HCT116 (cell line): ENCODE data around the gene C1orf35. TPM values are rescaled to one million over a fixed set of nuclear protein-coding genes. Genes with fewer than 3 reads are reported as not detected.

Experiments used
- ATAC-seq: fragments of 200-7000 bp; cut with Tn5 transposase; 2 replicates; pipeline ENCODE4 v1.9.1; 2020; ENCODE audit warnings: mild to moderate bottlenecking, moderate library complexity
- BruUV-seq: library from RNA; stranded (reverse); fragments of 400-500 nt; replicated peaks from 2 replicates; lab custom pipeline; 2021; lab: Mats Ljungman, UMichigan
- CTCF ChIA-PET: fragments of 300-600 bp; sonication (Branson Sonifier 250); formaldehyde crosslinking; loops from one replicate; lab custom pipeline; 2021; ENCODE audit warnings: antibody characterized with exemption; lab: Charles Lee
- POLR2A ChIA-PET: fragments of 300-600, 350-600 bp; sonication (Branson Sonifier 250); formaldehyde crosslinking; loops from one replicate; lab custom pipeline; 2021; ENCODE audit warnings: antibody characterized with exemption; lab: Charles Lee
- RAD21 ChIA-PET, 2 experiments: fragments of 300-600 bp; sonication (Branson Sonifier 250); formaldehyde crosslinking; loops; one replicate each; lab custom pipeline; 2023; ENCODE audit warnings: low total read pairs in 2 of 2; ENCODE audit not compliant: uncharacterized antibody in 2 of 2, unreplicated experiment in 2 of 2, low non-redundant PET in 1 of 2; lab: Charles Lee
- DNase-seq: peaks from one replicate; pipeline ENCODE4 v3.0.0-alpha.2; 2010; ENCODE audit warnings: low read depth, low spot score
- H2AFZ ChIP-seq: fragments of 200-600 bp; shearing (Covaris generic), sonication (generic); 2 replicates; pipeline ENCODE4 v1.6.1; 2017; ENCODE audit warnings: low read depth, mixed run types, mixed read lengths, antibody characterized with exemption, low read length; ENCODE audit not compliant: poor library complexity, severe bottlenecking
- H3K27ac ChIP-seq: 2 replicates; pipeline ENCODE4 v1.5.1; 2012; ENCODE audit warnings: low read depth, low read length
- H3K27me3 ChIP-seq: fragments of 200-600 bp; sonication (generic); 2 replicates; pipeline ENCODE4 v1.6.1; 2016; ENCODE audit warnings: mixed run types, low read length, mixed read lengths; ENCODE audit not compliant: insufficient read depth
- H3K36me3 ChIP-seq, 2 experiments: fragments of 200-500 bp in 1 of 2; fragments of 200-600 bp in 1 of 2; sonication (Bioruptor generic) in 1 of 2; sonication (generic) in 1 of 2; 2 replicates each; pipeline versions ENCODE4 v1.5.1 to v1.6.1; 2014 to 2016; ENCODE audit warnings: low read length in 2 of 2, inconsistent platforms in 1 of 2, mixed read lengths in 1 of 2, mixed run types in 1 of 2; ENCODE audit not compliant: insufficient read depth in 2 of 2, control insufficient read depth in 1 of 2
- H3K4me1 ChIP-seq, 2 experiments: fragments of 200-600 bp in 1 of 2; sonication (generic) in 1 of 2; 2 replicates each; pipeline versions ENCODE4 v1.5.1 to v1.6.1; 2012 to 2017; ENCODE audit warnings: low read length in 2 of 2, inconsistent platforms in 1 of 2, mild to moderate bottlenecking in 1 of 2, mixed read lengths in 1 of 2, mixed run types in 1 of 2, moderate library complexity in 1 of 2; ENCODE audit not compliant: insufficient read depth in 2 of 2, control insufficient read depth in 1 of 2
- H3K4me2 ChIP-seq: fragments of 200-600 bp; sonication (generic); 2 replicates; pipeline ENCODE4 v1.6.1; 2017; ENCODE audit warnings: mixed run types, low read length, mixed read lengths
- H3K4me3 ChIP-seq, 2 experiments: fragments of 200-600 bp in 1 of 2; sonication (generic) in 1 of 2; replicated peaks in 1 of 2; 2 replicates each; pipeline ENCODE4 v1.5.1; 2011 to 2016; ENCODE audit warnings: low read length in 2 of 2, control low read depth in 1 of 2, low read depth in 1 of 2, mild to moderate bottlenecking in 1 of 2, mixed read lengths in 1 of 2, mixed run types in 1 of 2
- H3K79me2 ChIP-seq: fragments of 200-600 bp; sonication (generic); 2 replicates; pipeline ENCODE4 v1.6.1; 2017; ENCODE audit warnings: mild to moderate bottlenecking, mixed run types, low read length, moderate library complexity, mixed read lengths; ENCODE audit not compliant: insufficient read depth
- H3K9ac ChIP-seq: fragments of 200-600 bp; sonication (generic); 2 replicates; pipeline ENCODE4 v1.6.1; 2016; ENCODE audit warnings: low read length, mixed read lengths
- H3K9me2 ChIP-seq: fragments of 200-600 bp; sonication (generic), shearing (Covaris generic); 2 replicates; pipeline ENCODE4 v1.6.1; 2017; ENCODE audit warnings: mixed run types, mild to moderate bottlenecking, moderate library complexity; ENCODE audit not compliant: insufficient read depth
- H3K9me3 ChIP-seq, 2 experiments: fragments of 200-500 bp in 1 of 2; fragments of 200-600 bp in 1 of 2; sonication (Bioruptor generic) in 1 of 2; sonication (generic) in 1 of 2; 2 replicates each; pipeline ENCODE4 v1.6.1; 2014 to 2017; ENCODE audit warnings: low read length in 2 of 2, mixed read lengths in 2 of 2, inconsistent platforms in 1 of 2, low read depth in 1 of 2, mild to moderate bottlenecking in 1 of 2, mixed run types in 1 of 2, moderate library complexity in 1 of 2; ENCODE audit not compliant: control insufficient read depth in 1 of 2, insufficient read depth in 1 of 2
- H4K20me1 ChIP-seq: fragments of 200-600 bp; sonication (generic), shearing (Covaris generic); 2 replicates; pipeline ENCODE4 v1.6.1; 2017; ENCODE audit warnings: mixed run types, mild to moderate bottlenecking, moderate library complexity; ENCODE audit not compliant: insufficient read depth
- ATF3 ChIP-seq: IDR thresholded peaks from 2 replicates; pipeline ENCODE4 v1.6.1; 2012
- CBX3 ChIP-seq: IDR thresholded peaks from 2 replicates; pipeline ENCODE4 v1.6.1; 2012; ENCODE audit warnings: low read depth
- CEBPB ChIP-seq: IDR thresholded peaks from 2 replicates; pipeline ENCODE4 v1.6.1; 2012; ENCODE audit warnings: low read depth
- CTCF ChIP-seq, 3 experiments: fragments of 200-600 bp in 1 of 3; sonication (generic) in 1 of 3; IDR thresholded peaks in 2 of 3; conservative IDR thresholded peaks in 1 of 3; 2 replicates each; pipeline ENCODE4 v1.5.1; 2012 to 2017; ENCODE audit warnings: low read depth in 2 of 3, low read length in 2 of 3, antibody characterized with exemption in 1 of 3, borderline replicate concordance in 1 of 3, control low read depth in 1 of 3, mild to moderate bottlenecking in 1 of 3, mixed read lengths in 1 of 3, mixed run types in 1 of 3, moderate library complexity in 1 of 3; ENCODE audit not compliant: insufficient read depth in 1 of 3
- EGR1 ChIP-seq: IDR thresholded peaks from 2 replicates; pipeline ENCODE4 v1.6.1; 2012; ENCODE audit warnings: low read depth
- EZH2 ChIP-seq: fragments of 200-600 bp; sonication (generic); IDR thresholded peaks from 2 replicates; pipeline ENCODE4 v1.6.1; 2017; ENCODE audit warnings: antibody characterized with exemption, mixed run types
- EZH2phosphoT487 ChIP-seq: fragments of 200-600 bp; IDR thresholded peaks from 2 replicates; pipeline ENCODE4 v1.6.1; 2018; ENCODE audit warnings: antibody characterized with exemption, borderline replicate concordance
- MAX ChIP-seq: IDR thresholded peaks from 2 replicates; pipeline ENCODE4 v1.6.1; 2012
- POLR2A ChIP-seq: IDR thresholded peaks from 2 replicates; pipeline ENCODE4 v1.7.0; 2011; ENCODE audit warnings: borderline replicate concordance; ENCODE audit not compliant: insufficient read depth, insufficient read length; ENCODE audit errors: extremely low read depth
- RAD21 ChIP-seq: IDR thresholded peaks from 2 replicates; pipeline ENCODE4 v1.6.1; 2012; ENCODE audit warnings: low read depth, mild to moderate bottlenecking
- REST ChIP-seq: IDR thresholded peaks from 2 replicates; pipeline ENCODE4 v1.6.1; 2012; ENCODE audit warnings: low read depth
- SIN3A ChIP-seq: IDR thresholded peaks from 2 replicates; pipeline ENCODE4 v1.6.1; 2012; ENCODE audit warnings: low read depth
- SP1 ChIP-seq: IDR thresholded peaks from 2 replicates; pipeline ENCODE4 v1.6.1; 2012; ENCODE audit warnings: low read depth
- SRF ChIP-seq: IDR thresholded peaks from 2 replicates; pipeline ENCODE4 v1.6.1; 2012; ENCODE audit warnings: low read depth
- TCF7L2 ChIP-seq: IDR thresholded peaks from 2 replicates; pipeline ENCODE4 v1.7.0; 2011; ENCODE audit warnings: borderline replicate concordance, inconsistent platforms; ENCODE audit not compliant: insufficient read depth, insufficient read length; ENCODE audit errors: extremely low read depth
- YY1 ChIP-seq: IDR thresholded peaks from 2 replicates; pipeline ENCODE4 v1.6.1; 2011; ENCODE audit warnings: low read length, low read depth, moderate library complexity, mild to moderate bottlenecking; ENCODE audit not compliant: insufficient replicate concordance; ENCODE audit errors: extremely low read depth
- ZBTB33 ChIP-seq: IDR thresholded peaks from 2 replicates; pipeline ENCODE4 v1.6.1; 2011; ENCODE audit warnings: mild to moderate bottlenecking, low read length, moderate library complexity; ENCODE audit not compliant: insufficient replicate concordance; ENCODE audit errors: extremely low read depth
- ZFX ChIP-seq: fragments of 450-650 bp; IDR thresholded peaks from 2 replicates; pipeline ENCODE4 v1.6.1; 2017
- ZNF274 ChIP-seq: fragments of 200-500 bp; sonication (Bioruptor generic); IDR thresholded peaks from 2 replicates; pipeline ENCODE4 v1.6.1; 2014; ENCODE audit warnings: mild to moderate bottlenecking, low read depth, low read length, inconsistent platforms
- intact Hi-C: fragments of 100-400 bp; cut with micrococcal nuclease; formaldehyde crosslinking; loops from 2 replicates; pipeline ENCODE4 v1.10.0; 2022
- total RNA-seq: library from RNA; stranded (reverse); gene quantifications from one replicate; pipeline ENCODE4 v1.2.1, GENCODE V29; 2021; ENCODE audit not compliant: unreplicated experiment

C1orf35 gene
- total RNA-seq, 1 experiment from 2014 or later: 26.1 TPM

GRCh38 chr1:228090613-228091081 lies 12.5 kb downstream of the C1orf35 start:
- Histone ChIP-seq H3K27me3 (no peaks in the 10 kb centered on the region), H3K9me2 (no peaks in the 10 kb centered on the region), H3K4me2 (no peak overlapping the region), H3K79me2 (peaks cover 100% of the 10 kb centered on the region), H3K36me3 (peaks cover 0 to 65% of the 10 kb centered on the region in 2 experiments; a peak in 2 of 4 replicates), H3K4me1 (peaks cover 3 to 21% of the 10 kb centered on the region in 2 experiments; a peak in 3 of 4 replicates), H2AFZ (no peak overlapping the region), H3K27ac (no peak overlapping the region), H3K9me3 (peaks cover 10 to 19% of the 10 kb centered on the region in 2 experiments; a peak in 2 of 4 replicates), H3K4me3 (no peak overlapping the region), H4K20me1 (peaks cover 57% of the 10 kb centered on the region; the same call in 1 of the 2 replicates), H3K9ac (no peak overlapping the region)
- no TSS peak for BruUV-seq
- POLR2A ChIA-PET: interaction anchor here (1.3 kb wide), 1 partner anchor 9 kb away, joined by 4 read pairs; the partner anchor contains the start of gene ARF1
- intact Hi-C loops: no loop called here
- DNase-seq: no peak
- CTCF ChIA-PET: interaction anchor here (1.1 to 1.3 kb wide), 2 partner anchors 9 kb away, joined by 3 read pairs; partner anchors contain the start of gene ARF1
- TF ChIP-seq EZH2phosphoT487: no peak
- TF ChIP-seq ZBTB33: no peak
- no peak for TF ChIP-seq REST
- TF ChIP-seq RAD21: no peak
- no peak for TF ChIP-seq ZFX
- no peak for TF ChIP-seq ATF3
- TF ChIP-seq TCF7L2: no peak
- TF ChIP-seq EGR1: no peak
- TF ChIP-seq ZNF274: no peak
- TF ChIP-seq POLR2A: no peak
- TF ChIP-seq SRF: no peak
- no peak for TF ChIP-seq CEBPB
- no peak for TF ChIP-seq CBX3
- TF ChIP-seq SP1: no peak
- TF ChIP-seq CTCF (IDR thresholded peaks at IDR 0.05 in 2 of 3, conservative IDR thresholded peaks at IDR 0.05 in 1 of 3; ENCODE audit: borderline replicate concordance in 1 of 3, insufficient read depth in 1 of 3, low read depth in 2 of 3, low read length in 2 of 3): no peak
- TF ChIP-seq SIN3A: no peak
- no peak for TF ChIP-seq EZH2
- TF ChIP-seq YY1: no peak
- no peak for TF ChIP-seq MAX
- TF ChIP-seq, all 23 proteins: peak for 0
- no peak for ATAC-seq
- RAD21 ChIA-PET: no interaction called here
